SK-N-SH (cell line): ENCODE results near the gene HSD17B7.
A peak's percentile ranks its signal among the peaks of the same experiment; 100 is the strongest.

Experiments used
- ELF1 ChIP-seq: IDR thresholded peaks from 2 replicates; pipeline ENCODE4 v1.4.0; 2012
- GATA2 ChIP-seq: sonication (generic); formaldehyde crosslinking; IDR thresholded peaks from 2 replicates; pipeline ENCODE4 v1.5.0; 2020; ENCODE audit warnings: mild to moderate bottlenecking, missing genetic modification reagents
- TF ChIP-seq, protein P1 (sequence below): fragments of 200-600 bp; sonication (generic); IDR thresholded peaks from 2 replicates; pipeline ENCODE4 v1.6.1; 2017; ENCODE audit warnings: antibody characterized with exemption, mild to moderate bottlenecking, moderate library complexity
- TF ChIP-seq, protein P2 (sequence below): fragments of 150-350 bp; IDR thresholded peaks from 2 replicates; pipeline ENCODE4 v1.6.1; 2017; ENCODE audit warnings: antibody characterized with exemption, low read length, low read depth, borderline replicate concordance

DNA sequence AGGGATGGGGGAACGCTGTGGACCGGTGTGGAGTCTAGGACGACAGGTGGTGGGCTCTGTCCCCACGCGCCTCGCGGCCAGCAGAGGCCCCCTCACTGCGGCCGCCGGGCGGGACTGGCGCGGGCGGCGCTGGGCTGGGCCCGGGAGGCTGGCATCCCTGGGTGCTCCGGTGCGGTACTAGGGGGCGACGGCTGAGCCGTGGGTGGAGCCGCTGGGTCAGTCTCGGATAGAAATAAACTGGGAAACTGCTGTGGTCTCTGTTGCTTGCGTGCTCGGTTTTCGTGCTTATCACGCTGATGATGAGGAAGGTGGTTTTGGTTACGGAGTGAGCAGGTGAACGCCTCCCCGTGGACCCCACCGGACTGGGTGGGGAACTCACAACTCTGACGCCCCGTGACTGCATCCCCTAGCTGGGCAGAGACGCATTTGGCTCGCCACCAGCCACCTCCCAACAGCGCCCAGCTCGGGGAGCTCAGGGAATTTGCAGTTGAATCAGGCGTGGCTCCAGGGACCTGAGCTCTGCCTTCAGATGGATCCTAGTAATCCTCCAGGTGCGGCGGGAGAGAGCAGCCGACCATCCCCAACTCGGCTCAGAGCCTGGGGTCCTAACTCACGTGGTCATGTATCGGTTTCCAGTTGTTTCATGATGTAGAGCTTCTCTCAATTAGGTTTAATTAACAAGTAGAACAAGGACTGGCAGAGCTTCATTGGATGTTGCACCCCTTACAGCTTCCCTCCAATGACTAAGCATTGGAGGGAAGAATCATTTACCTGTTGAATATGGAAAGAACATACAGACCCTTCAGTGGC is 32.1 kb downstream of the HSD17B7 start:
- TF ChIP-seq, protein P1, sequence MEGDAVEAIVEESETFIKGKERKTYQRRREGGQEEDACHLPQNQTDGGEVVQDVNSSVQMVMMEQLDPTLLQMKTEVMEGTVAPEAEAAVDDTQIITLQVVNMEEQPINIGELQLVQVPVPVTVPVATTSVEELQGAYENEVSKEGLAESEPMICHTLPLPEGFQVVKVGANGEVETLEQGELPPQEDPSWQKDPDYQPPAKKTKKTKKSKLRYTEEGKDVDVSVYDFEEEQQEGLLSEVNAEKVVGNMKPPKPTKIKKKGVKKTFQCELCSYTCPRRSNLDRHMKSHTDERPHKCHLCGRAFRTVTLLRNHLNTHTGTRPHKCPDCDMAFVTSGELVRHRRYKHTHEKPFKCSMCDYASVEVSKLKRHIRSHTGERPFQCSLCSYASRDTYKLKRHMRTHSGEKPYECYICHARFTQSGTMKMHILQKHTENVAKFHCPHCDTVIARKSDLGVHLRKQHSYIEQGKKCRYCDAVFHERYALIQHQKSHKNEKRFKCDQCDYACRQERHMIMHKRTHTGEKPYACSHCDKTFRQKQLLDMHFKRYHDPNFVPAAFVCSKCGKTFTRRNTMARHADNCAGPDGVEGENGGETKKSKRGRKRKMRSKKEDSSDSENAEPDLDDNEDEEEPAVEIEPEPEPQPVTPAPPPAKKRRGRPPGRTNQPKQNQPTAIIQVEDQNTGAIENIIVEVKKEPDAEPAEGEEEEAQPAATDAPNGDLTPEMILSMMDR, result 0 out of 2 replicates have a peak, but pooled peaks have one; percentile 18
- TF ChIP-seq GATA2 (CRISPR knock-in tag) (no peak), ELF1 (no peak)
- TF ChIP-seq, protein P2, sequence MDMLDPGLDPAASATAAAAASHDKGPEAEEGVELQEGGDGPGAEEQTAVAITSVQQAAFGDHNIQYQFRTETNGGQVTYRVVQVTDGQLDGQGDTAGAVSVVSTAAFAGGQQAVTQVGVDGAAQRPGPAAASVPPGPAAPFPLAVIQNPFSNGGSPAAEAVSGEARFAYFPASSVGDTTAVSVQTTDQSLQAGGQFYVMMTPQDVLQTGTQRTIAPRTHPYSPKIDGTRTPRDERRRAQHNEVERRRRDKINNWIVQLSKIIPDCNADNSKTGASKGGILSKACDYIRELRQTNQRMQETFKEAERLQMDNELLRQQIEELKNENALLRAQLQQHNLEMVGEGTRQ, result no peak
